Measurements from ENCODE around the gene LIG4.

DNA sequence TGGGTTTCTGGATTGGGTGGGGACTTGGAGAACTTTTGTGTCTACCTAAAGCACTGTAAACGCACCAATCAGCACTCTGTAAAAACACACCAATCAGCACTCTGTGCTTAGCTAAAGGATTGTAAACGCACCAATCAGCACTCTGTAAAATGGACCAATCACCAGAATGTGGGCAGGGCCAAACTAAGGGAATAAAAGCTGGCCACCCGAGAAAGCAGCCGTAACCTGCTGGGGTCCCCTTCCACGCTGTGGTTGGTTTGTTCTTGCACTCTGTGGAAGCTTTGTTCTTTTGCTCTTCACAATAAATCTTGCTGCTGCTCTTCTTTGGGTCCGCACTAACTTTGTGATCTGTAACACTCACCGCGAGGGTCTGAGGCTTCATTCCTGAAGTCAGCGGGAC lies 37.3 kb downstream of the LIG4 start:
- TF ChIP-seq, protein P1, sequence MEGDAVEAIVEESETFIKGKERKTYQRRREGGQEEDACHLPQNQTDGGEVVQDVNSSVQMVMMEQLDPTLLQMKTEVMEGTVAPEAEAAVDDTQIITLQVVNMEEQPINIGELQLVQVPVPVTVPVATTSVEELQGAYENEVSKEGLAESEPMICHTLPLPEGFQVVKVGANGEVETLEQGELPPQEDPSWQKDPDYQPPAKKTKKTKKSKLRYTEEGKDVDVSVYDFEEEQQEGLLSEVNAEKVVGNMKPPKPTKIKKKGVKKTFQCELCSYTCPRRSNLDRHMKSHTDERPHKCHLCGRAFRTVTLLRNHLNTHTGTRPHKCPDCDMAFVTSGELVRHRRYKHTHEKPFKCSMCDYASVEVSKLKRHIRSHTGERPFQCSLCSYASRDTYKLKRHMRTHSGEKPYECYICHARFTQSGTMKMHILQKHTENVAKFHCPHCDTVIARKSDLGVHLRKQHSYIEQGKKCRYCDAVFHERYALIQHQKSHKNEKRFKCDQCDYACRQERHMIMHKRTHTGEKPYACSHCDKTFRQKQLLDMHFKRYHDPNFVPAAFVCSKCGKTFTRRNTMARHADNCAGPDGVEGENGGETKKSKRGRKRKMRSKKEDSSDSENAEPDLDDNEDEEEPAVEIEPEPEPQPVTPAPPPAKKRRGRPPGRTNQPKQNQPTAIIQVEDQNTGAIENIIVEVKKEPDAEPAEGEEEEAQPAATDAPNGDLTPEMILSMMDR (IDR thresholded peaks at IDR 0.05; ENCODE audit: borderline replicate concordance, extremely low read depth, low read length, poor library complexity, severe bottlenecking): no peak
- no peak for TF ChIP-seq EZH2 (IDR thresholded peaks at IDR 0.05; ENCODE audit: borderline replicate concordance, low read depth, low read length, severe bottlenecking)
